Adipose tissue (tissue), 3 donors: ENCODE results near the gene KIDINS220. TPM values are rescaled to one million over a fixed set of nuclear protein-coding genes. Genes with fewer than 3 reads are reported as not detected.

ENCODE experiments used
- H3K27ac ChIP-seq: one replicate; pipeline ENCODE4 v1.5.1; 2013; ENCODE audit warnings: low read depth, low read length
- WGBS, 3 donors: extraction: QIAGEN DNeasy Blood & Tissue Kit; methylation state at CpG; one replicate each; pipeline ENCODE4 v1.1.7; 2013; 5-methylcytosine and 5-hydroxymethylcytosine counted together
- polyA plus RNA-seq, 3 donors: library from polyadenylated mRNA; stranded (reverse); fragments of 200-250 nt; gene quantifications; one replicate each; pipeline ENCODE4 v1.2.3, GENCODE V29; 2013
- donor health status: healthy with polysubstance abuse.
- donor health status: Bipolar disorder and iron deficiency.
- donor health status: healthy.

KIDINS220 gene
- polyA plus RNA-seq, 3 donors, result 10.8 to 17.4 (median 14.2) TPM

GRCh38 chr2:8821276-8822217, 15.9 kb downstream of the KIDINS220 start:
- no peak overlapping the region for H3K27ac ChIP-seq
- WGBS, 3 donors, result 42 to 61% (median 56%) methylated on average over 8 of the region's 8 CpGs

GRCh38 chr2:8819948-8820347, 17.5 kb downstream of the KIDINS220 start:
- no peak overlapping the region for H3K27ac ChIP-seq
- 94 to 96% (median 96%) methylated on average over 8 of the region's 8 CpGs for WGBS, 3 donors

- 90 to 94% (median 92%) methylated on average over 5 of the region's 5 CpGs for WGBS, 3 donors
- no peak overlapping the region for H3K27ac ChIP-seq
Observed at GRCh38 chr2:8819194-8819593, 18.2 kb downstream of the KIDINS220 start.

- WGBS, 3 donors, result 98 to 100% (median 99%) methylated on average over 1 of the region's 1 CpG
- H3K27ac ChIP-seq, result no peak overlapping the region
Observed at GRCh38 chr2:8817221-8817620, 20.2 kb downstream of the KIDINS220 start.

- 93 to 96% (median 95%) methylated on average over 6 of the region's 6 CpGs for WGBS, 3 donors
- H3K27ac ChIP-seq, result no peak overlapping the region
Observed at GRCh38 chr2:8806885-8807704, 30.3 kb downstream of the KIDINS220 start.

- 74 to 86% (median 82%) methylated on average over 6 of the region's 6 CpGs for WGBS, 3 donors
- H3K27ac ChIP-seq, result no peak overlapping the region
Observed at GRCh38 chr2:8805278-8806210, 31.9 kb downstream of the KIDINS220 start.

GRCh38 chr2:8803658-8804379, 33.6 kb downstream of the KIDINS220 start:
- no peak overlapping the region for H3K27ac ChIP-seq
- WGBS, 3 donors, result 71 to 83% (median 83%) methylated on average over 3 of the region's 3 CpGs

- H3K27ac ChIP-seq, result no peak overlapping the region
- 65 to 89% (median 89%) methylated on average over 3 of the region's 3 CpGs for WGBS, 3 donors
Observed at GRCh38 chr2:8802741-8803140, 34.7 kb downstream of the KIDINS220 start.

GRCh38 chr2:8800821-8801220, 36.6 kb downstream of the KIDINS220 start:
- no peak overlapping the region for H3K27ac ChIP-seq
- WGBS, 3 donors, result 97 to 99% (median 97%) methylated on average over 4 of the region's 4 CpGs

- 97 to 98% (median 97%) methylated on average over 5 of the region's 5 CpGs for WGBS, 3 donors
Observed at GRCh38 chr2:8800218-8800617, 37.2 kb downstream of the KIDINS220 start.

GRCh38 chr2:8799004-8799403, 38.4 kb downstream of the KIDINS220 start:
- H3K27ac ChIP-seq, result no peak overlapping the region
- 96 to 99% (median 96%) methylated on average over 2 of the region's 2 CpGs for WGBS, 3 donors

More at GRCh38 chr2:8800218-8800617, 37.2 kb downstream of the KIDINS220 start:
- H3K27ac ChIP-seq, result no peak overlapping the region

GRCh38 chr2:8798393-8798792, 39.0 kb downstream of the KIDINS220 start:
- no peak overlapping the region for H3K27ac ChIP-seq
- 78 to 92% (median 91%) methylated on average over 2 of the region's 2 CpGs for WGBS, 3 donors

- no peak overlapping the region for H3K27ac ChIP-seq
- 93 to 98% (median 95%) methylated on average over 2 of the region's 2 CpGs for WGBS, 3 donors
Observed at GRCh38 chr2:8797682-8798081, 39.7 kb downstream of the KIDINS220 start.

GRCh38 chr2:8796878-8797550, 40.4 kb downstream of the KIDINS220 start:
- H3K27ac ChIP-seq, result no peak overlapping the region
- 75 to 88% (median 88%) methylated on average over 6 of the region's 6 CpGs for WGBS, 3 donors

GRCh38 chr2:8796315-8796848, 41.0 kb downstream of the KIDINS220 start:
- 85 to 93% (median 92%) methylated on average over 9 of the region's 9 CpGs for WGBS, 3 donors
- no peak overlapping the region for H3K27ac ChIP-seq

GRCh38 chr2:8794923-8795825, 42.2 kb downstream of the KIDINS220 start:
- WGBS, 3 donors, result 79 to 90% (median 84%) methylated on average over 8 of the region's 8 CpGs
- H3K27ac ChIP-seq, result no peak overlapping the region
